ENCODE data around the gene HPRT1. TPM values are rescaled to one million over a fixed set of nuclear protein-coding genes. Genes with fewer than 3 reads are reported as not detected.
"Not testable (repeated sequence)": the region's sequence is repeated elsewhere in the genome, so short reads cannot be mapped to it uniquely, and the experiment has no call there.

The HPRT1 gene
- total RNA-seq, 1 experiment from 2014 or later, result 52.2 TPM

DNA sequence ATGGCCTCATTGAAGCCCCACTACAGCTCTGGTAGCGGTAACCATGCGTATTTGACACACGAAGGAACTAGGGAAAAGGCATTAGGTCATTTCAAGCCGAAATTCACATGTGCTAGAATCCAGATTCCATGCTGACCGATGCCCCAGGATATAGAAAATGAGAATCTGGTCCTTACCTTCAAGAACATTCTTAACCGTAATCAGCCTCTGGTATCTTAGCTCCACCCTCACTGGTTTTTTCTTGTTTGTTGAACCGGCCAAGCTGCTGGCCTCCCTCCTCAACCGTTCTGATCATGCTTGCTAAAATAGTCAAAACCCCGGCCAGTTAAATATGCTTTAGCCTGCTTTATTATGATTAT, 876 bp downstream of the HPRT1 start:
- no peak overlapping the region for H2AFZ ChIP-seq (ENCODE audit: low read length)
- H3K4me2 ChIP-seq (ENCODE audit: low read depth, low read length, poor library complexity, severe bottlenecking), result peak overlapping the region; percentile 75
- H3K27me3 ChIP-seq (ENCODE audit: low read length), result no peaks in the 10 kb centered on the region
- DNase-seq, result peak; percentile 46
- no peaks in the 10 kb centered on the region for H3K9me2 ChIP-seq (replicated peaks; ENCODE audit: insufficient read depth, low read length)
- H3K9ac ChIP-seq (ENCODE audit: low read length), result peak overlapping the region; percentile 90
- peaks cover 42% of the 10 kb centered on the region for H3K4me1 ChIP-seq (ENCODE audit: low read length)
- H3K27ac ChIP-seq (ENCODE audit: low read length), result peak overlapping the region; percentile 46
- H3K4me3 ChIP-seq (ENCODE audit: low read length), result peak overlapping the region; percentile 81
- 0 out of 2 replicates have a peak, but pooled peaks cover 4% of the 10 kb centered on the region for H4K20me1 ChIP-seq (ENCODE audit: insufficient read depth, low read depth, low read length)
- H3K79me2 ChIP-seq (ENCODE audit: low read length), result peaks cover 55% of the 10 kb centered on the region
- peaks cover 7% of the 10 kb centered on the region; the same call in 1 of the 2 replicates for H3K36me3 ChIP-seq (ENCODE audit: insufficient read depth, low read length)
- no peaks in the 10 kb centered on the region for H3K9me3 ChIP-seq (ENCODE audit: low read length)

DNA sequence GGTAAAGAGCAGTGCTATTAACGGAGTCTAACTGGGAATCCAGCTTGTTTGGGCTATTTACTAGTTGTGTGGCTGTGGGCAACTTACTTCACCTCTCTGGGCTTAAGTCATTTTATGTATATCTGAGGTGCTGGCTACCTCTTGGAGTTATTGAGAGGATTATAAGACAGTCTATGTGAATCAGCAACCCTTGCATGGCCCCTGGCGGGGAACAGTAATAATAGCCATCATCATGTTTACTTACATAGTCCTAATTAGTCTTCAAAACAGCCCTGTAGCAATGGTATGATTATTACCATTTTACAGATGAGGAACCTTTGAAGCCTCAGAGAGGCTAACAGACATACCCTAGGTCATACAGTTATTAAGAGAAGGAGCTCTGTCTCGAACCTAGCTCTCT, 1.5 kb downstream of the HPRT1 start:
- no peak overlapping the region for H2AFZ ChIP-seq (ENCODE audit: low read length)
- H3K4me1 ChIP-seq (ENCODE audit: low read length), result peaks cover 41% of the 10 kb centered on the region
- H3K9ac ChIP-seq (ENCODE audit: low read length), result peak overlapping the region; percentile 90
- peaks cover 61% of the 10 kb centered on the region for H3K79me2 ChIP-seq (ENCODE audit: low read length)
- H3K4me3 ChIP-seq (ENCODE audit: low read length), result peak overlapping the region; percentile 81
- 0 out of 2 replicates have a peak, but pooled peaks cover 6% of the 10 kb centered on the region for H4K20me1 ChIP-seq (ENCODE audit: insufficient read depth, low read depth, low read length)
- peak; percentile 48 for DNase-seq
- peak overlapping the region; percentile 75 for H3K4me2 ChIP-seq (ENCODE audit: low read depth, low read length, poor library complexity, severe bottlenecking)
- H3K27ac ChIP-seq (ENCODE audit: low read length), result peak overlapping the region; percentile 46
- no peaks in the 10 kb centered on the region for H3K27me3 ChIP-seq (ENCODE audit: low read length)
- H3K9me3 ChIP-seq (ENCODE audit: low read length), result no peaks in the 10 kb centered on the region
- no peaks in the 10 kb centered on the region for H3K9me2 ChIP-seq (replicated peaks; ENCODE audit: insufficient read depth, low read length)
- peaks cover 7% of the 10 kb centered on the region; the same call in 1 of the 2 replicates for H3K36me3 ChIP-seq (ENCODE audit: insufficient read depth, low read length)

DNA sequence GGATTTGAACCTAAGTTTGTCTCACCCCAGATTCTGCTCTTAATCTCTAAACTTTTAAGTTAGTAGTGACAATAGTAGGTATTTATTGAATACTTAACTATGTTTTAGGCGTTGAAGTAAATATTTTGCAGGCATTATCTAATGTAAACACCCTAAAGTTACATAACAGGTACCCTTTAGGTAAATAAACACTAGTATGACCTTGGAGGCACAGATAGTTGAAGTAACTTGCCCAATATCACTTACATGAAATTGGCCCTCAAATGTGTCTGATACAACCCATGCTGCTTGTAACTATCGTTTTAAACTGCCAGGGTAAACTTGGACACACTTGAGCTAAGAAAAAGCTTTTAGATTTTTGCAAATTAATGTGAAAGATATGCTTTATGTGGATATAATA, 3.0 kb downstream of the HPRT1 start:
- no peak overlapping the region for H3K4me2 ChIP-seq (ENCODE audit: low read depth, low read length, poor library complexity, severe bottlenecking)
- H3K4me1 ChIP-seq (ENCODE audit: low read length), result peaks cover 26% of the 10 kb centered on the region
- peaks cover 7% of the 10 kb centered on the region; the same call in 1 of the 2 replicates for H3K36me3 ChIP-seq (ENCODE audit: insufficient read depth, low read length)
- H3K79me2 ChIP-seq (ENCODE audit: low read length), result peaks cover 74% of the 10 kb centered on the region
- H3K9me2 ChIP-seq (replicated peaks; ENCODE audit: insufficient read depth, low read length), result no peaks in the 10 kb centered on the region
- H3K4me3 ChIP-seq (ENCODE audit: low read length), result no peak overlapping the region
- no peak for DNase-seq
- H4K20me1 ChIP-seq (ENCODE audit: insufficient read depth, low read depth, low read length), result 0 out of 2 replicates have a peak, but pooled peaks cover 6% of the 10 kb centered on the region
- no peak overlapping the region for H3K27ac ChIP-seq (ENCODE audit: low read length)
- H3K9me3 ChIP-seq (ENCODE audit: low read length), result no peaks in the 10 kb centered on the region
- no peak overlapping the region for H2AFZ ChIP-seq (ENCODE audit: low read length)
- no peaks in the 10 kb centered on the region for H3K27me3 ChIP-seq (ENCODE audit: low read length)
- no peak overlapping the region for H3K9ac ChIP-seq (ENCODE audit: low read length)

DNA sequence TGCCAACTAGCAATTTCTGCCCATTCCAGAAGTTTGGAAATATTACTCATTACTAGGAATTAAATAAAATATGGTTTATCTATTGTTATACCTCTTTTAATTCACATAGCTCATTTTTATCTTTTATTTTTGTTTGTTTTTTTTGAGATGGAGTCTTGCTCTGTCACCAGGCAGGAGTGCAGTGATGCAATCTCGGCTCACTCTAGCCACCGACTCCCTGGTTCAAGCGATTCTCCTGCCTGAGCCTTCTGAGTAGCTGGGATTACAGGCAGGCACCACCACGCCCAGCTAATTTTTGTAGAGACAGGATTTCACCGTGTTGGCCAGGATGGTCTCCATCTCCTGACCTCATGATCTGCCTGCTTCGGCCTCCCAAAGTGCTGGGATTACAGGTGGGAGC, 4.5 kb downstream of the HPRT1 start:
- not testable (repeated sequence) for H3K9me2 ChIP-seq (replicated peaks; ENCODE audit: insufficient read depth, low read length); H3K4me3 ChIP-seq (ENCODE audit: low read length); H2AFZ ChIP-seq (ENCODE audit: low read length); H3K4me2 ChIP-seq (ENCODE audit: low read depth, low read length, poor library complexity, severe bottlenecking); H3K27ac ChIP-seq (ENCODE audit: low read length); H4K20me1 ChIP-seq (ENCODE audit: insufficient read depth, low read depth, low read length); H3K36me3 ChIP-seq (ENCODE audit: insufficient read depth, low read length); H3K9ac ChIP-seq (ENCODE audit: low read length); H3K27me3 ChIP-seq (ENCODE audit: low read length); DNase-seq; H3K9me3 ChIP-seq (ENCODE audit: low read length)
- Histone ChIP-seq H3K79me2 (ENCODE audit: low read length) (peaks cover 85% of the 10 kb centered on the region), H3K4me1 (ENCODE audit: low read length) (peaks cover 16% of the 10 kb centered on the region)

DNA sequence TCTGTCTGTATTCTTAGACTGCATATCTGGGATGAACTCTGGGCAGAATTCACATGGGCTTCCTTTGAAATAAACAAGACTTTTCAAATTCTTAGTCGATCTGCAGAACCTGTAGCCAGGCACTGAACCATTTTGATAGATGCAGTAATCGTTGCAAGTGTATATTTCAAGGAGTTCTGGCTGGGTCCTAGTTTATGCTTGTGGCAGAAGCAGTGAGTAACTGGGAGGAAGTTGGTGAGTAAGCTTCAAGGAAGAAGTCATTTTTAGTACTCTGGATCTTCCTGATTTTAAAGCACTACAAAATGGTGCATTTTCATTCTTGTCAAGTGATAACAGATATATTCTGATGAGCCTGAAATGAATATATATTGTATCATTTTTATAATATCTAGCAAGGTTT, 9.5 kb downstream of the HPRT1 start:
- DNase-seq, result no peak
- H3K4me2 ChIP-seq (ENCODE audit: low read depth, low read length, poor library complexity, severe bottlenecking), result no peak overlapping the region
- H3K27me3 ChIP-seq (ENCODE audit: low read length), result no peaks in the 10 kb centered on the region
- no peaks in the 10 kb centered on the region for H3K4me1 ChIP-seq (ENCODE audit: low read length)
- H3K9me2 ChIP-seq (replicated peaks; ENCODE audit: insufficient read depth, low read length), result no peaks in the 10 kb centered on the region
- H3K79me2 ChIP-seq (ENCODE audit: low read length), result peaks cover 69% of the 10 kb centered on the region
- H3K9me3 ChIP-seq (ENCODE audit: low read length), result no peaks in the 10 kb centered on the region
- no peak overlapping the region for H2AFZ ChIP-seq (ENCODE audit: low read length)
- 0 out of 2 replicates have a peak, but pooled peaks cover 2% of the 10 kb centered on the region for H4K20me1 ChIP-seq (ENCODE audit: insufficient read depth, low read depth, low read length)
- peaks cover 3% of the 10 kb centered on the region; the same call in 1 of the 2 replicates for H3K36me3 ChIP-seq (ENCODE audit: insufficient read depth, low read length)
- no peak overlapping the region for H3K9ac ChIP-seq (ENCODE audit: low read length)
- no peak overlapping the region for H3K27ac ChIP-seq (ENCODE audit: low read length)
- no peak overlapping the region for H3K4me3 ChIP-seq (ENCODE audit: low read length)

DNA sequence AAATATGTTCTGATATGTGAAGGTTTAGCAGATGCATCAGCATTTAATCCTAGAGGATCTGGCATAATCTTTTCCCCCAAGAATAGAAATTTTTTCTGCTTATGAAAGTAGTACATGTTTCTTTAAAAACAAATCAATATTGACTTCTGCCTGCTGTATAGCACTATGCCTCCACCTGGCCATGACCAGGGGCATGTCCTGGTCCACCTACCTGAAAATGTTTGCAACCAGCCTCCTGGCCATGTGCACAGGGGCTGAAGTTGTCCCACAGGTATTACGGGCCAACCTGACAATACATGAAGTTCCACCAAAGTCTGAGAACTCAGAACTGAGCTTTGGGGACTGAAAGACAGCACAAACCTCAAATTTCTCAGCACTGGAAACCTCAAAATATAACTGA, 10.0 kb downstream of the HPRT1 start:
- Histone ChIP-seq H3K9me2 (replicated peaks; ENCODE audit: insufficient read depth, low read length) (no peaks in the 10 kb centered on the region), H2AFZ (ENCODE audit: low read length) (no peak overlapping the region), H3K79me2 (ENCODE audit: low read length) (peaks cover 63% of the 10 kb centered on the region), H3K27ac (ENCODE audit: low read length) (no peak overlapping the region), H3K4me2 (ENCODE audit: low read depth, low read length, poor library complexity, severe bottlenecking) (no peak overlapping the region), H3K9ac (ENCODE audit: low read length) (no peak overlapping the region), H3K4me3 (ENCODE audit: low read length) (no peak overlapping the region), H3K27me3 (ENCODE audit: low read length) (no peaks in the 10 kb centered on the region), H3K4me1 (ENCODE audit: low read length) (no peaks in the 10 kb centered on the region), H3K36me3 (ENCODE audit: insufficient read depth, low read length) (peaks cover 6% of the 10 kb centered on the region; the same call in 1 of the 2 replicates), H4K20me1 (ENCODE audit: insufficient read depth, low read depth, low read length) (0 out of 2 replicates have a peak, but pooled peaks cover 2% of the 10 kb centered on the region), H3K9me3 (ENCODE audit: low read length) (no peaks in the 10 kb centered on the region)
- DNase-seq, result no peak

DNA sequence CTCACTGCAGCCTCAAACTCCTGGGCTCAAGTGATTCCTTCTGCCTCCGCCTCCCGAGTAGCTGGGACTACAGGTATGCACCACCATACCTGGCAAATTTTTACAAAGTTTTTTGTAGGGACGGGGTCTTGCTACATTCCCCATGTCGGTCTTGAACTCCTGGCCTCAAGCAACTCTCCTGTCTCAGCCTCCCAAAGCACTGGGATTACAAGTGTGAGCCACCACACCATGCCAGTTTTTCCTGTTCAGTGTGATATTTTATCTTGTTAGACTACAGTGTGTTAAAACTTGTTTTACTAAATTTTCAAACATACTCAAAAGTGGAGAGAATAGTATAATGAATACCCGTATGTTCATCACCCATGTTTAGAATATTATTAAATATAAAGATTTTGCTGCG, 12.1 kb downstream of the HPRT1 start:
- H2AFZ ChIP-seq (ENCODE audit: low read length), result no peak overlapping the region
- H3K4me2 ChIP-seq (ENCODE audit: low read depth, low read length, poor library complexity, severe bottlenecking), result no peak overlapping the region
- no peaks in the 10 kb centered on the region for H3K9me2 ChIP-seq (replicated peaks; ENCODE audit: insufficient read depth, low read length)
- no peak overlapping the region for H3K27ac ChIP-seq (ENCODE audit: low read length)
- H3K79me2 ChIP-seq (ENCODE audit: low read length), result peaks cover 46% of the 10 kb centered on the region
- H3K4me3 ChIP-seq (ENCODE audit: low read length), result no peak overlapping the region
- H3K27me3 ChIP-seq (ENCODE audit: low read length), result no peaks in the 10 kb centered on the region
- no peaks in the 10 kb centered on the region for H4K20me1 ChIP-seq (ENCODE audit: insufficient read depth, low read depth, low read length)
- H3K9me3 ChIP-seq (ENCODE audit: low read length), result no peaks in the 10 kb centered on the region
- no peaks in the 10 kb centered on the region for H3K4me1 ChIP-seq (ENCODE audit: low read length)
- DNase-seq, result no peak
- no peak overlapping the region for H3K9ac ChIP-seq (ENCODE audit: low read length)
- H3K36me3 ChIP-seq (ENCODE audit: insufficient read depth, low read length), result peaks cover 11% of the 10 kb centered on the region; the same call in 1 of the 2 replicates

DNA sequence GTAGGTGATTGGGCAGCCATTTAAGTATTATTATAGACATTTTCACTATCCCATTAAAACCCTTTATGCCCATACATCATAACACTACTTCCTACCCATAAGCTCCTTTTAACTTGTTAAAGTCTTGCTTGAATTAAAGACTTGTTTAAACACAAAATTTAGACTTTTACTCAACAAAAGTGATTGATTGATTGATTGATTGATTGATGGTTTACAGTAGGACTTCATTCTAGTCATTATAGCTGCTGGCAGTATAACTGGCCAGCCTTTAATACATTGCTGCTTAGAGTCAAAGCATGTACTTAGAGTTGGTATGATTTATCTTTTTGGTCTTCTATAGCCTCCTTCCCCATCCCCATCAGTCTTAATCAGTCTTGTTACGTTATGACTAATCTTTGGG, 16.3 kb downstream of the HPRT1 start:
- Histone ChIP-seq H3K36me3 (ENCODE audit: insufficient read depth, low read length) (peaks cover 11% of the 10 kb centered on the region; the same call in 1 of the 2 replicates), H3K27ac (ENCODE audit: low read length) (no peak overlapping the region), H3K9me2 (replicated peaks; ENCODE audit: insufficient read depth, low read length) (no peaks in the 10 kb centered on the region), H3K4me2 (ENCODE audit: low read depth, low read length, poor library complexity, severe bottlenecking) (no peak overlapping the region), H4K20me1 (ENCODE audit: insufficient read depth, low read depth, low read length) (no peaks in the 10 kb centered on the region), H3K4me3 (ENCODE audit: low read length) (no peak overlapping the region), H3K79me2 (ENCODE audit: low read length) (peaks cover 22% of the 10 kb centered on the region), H3K27me3 (ENCODE audit: low read length) (no peaks in the 10 kb centered on the region), H3K9ac (ENCODE audit: low read length) (no peak overlapping the region), H2AFZ (ENCODE audit: low read length) (no peak overlapping the region), H3K9me3 (ENCODE audit: low read length) (no peaks in the 10 kb centered on the region), H3K4me1 (ENCODE audit: low read length) (no peaks in the 10 kb centered on the region)
- no peak for DNase-seq
